Activated naive CD8-positive, alpha-beta T cell treated with anti-CD3 and anti-CD28 coated beads, Interleukin-2, amount 10 ng/mL, durations not matched to agents 7 days and 5 days (primary cell): Measurements from ENCODE around the gene LRRC36. TPM values are rescaled to one million over a fixed set of nuclear protein-coding genes. Genes with fewer than 3 reads are reported as not detected.
"Not testable (repeated sequence)": the region's sequence is repeated elsewhere in the genome, so short reads cannot be mapped to it uniquely, and the experiment has no call there.

ENCODE experiments used
- ATAC-seq: fragments of 150-1000 bp; cut with Tn5 transposase; one replicate; pipeline ENCODE4 v1.10.0; 2021; ENCODE audit warnings: low read depth, moderate library complexity
- POLR2A ChIA-PET: fragments of 350-600 bp; sonication (Branson Sonifier 250); formaldehyde crosslinking; loops from one replicate; lab custom pipeline; 2021; ENCODE audit warnings: antibody characterized with exemption; lab: Charles Lee
- DNase-seq: peaks from one replicate; pipeline ENCODE4 v3.0.0; 2021
- H3K27ac Mint-ChIP-seq: one replicate; pipeline ENCODE4 v1.8.0; 2022; ENCODE audit warnings: mild to moderate bottlenecking, mixed read lengths
- H3K27me3 Mint-ChIP-seq: one replicate; pipeline ENCODE4 v1.8.0; 2022; ENCODE audit warnings: mild to moderate bottlenecking, moderate library complexity, mixed read lengths
- H3K36me3 Mint-ChIP-seq: one replicate; pipeline ENCODE4 v1.8.0; 2021; ENCODE audit warnings: mild to moderate bottlenecking, mixed read lengths
- H3K4me1 Mint-ChIP-seq: one replicate; pipeline ENCODE4 v1.8.0; 2021; ENCODE audit warnings: mixed read lengths
- H3K4me3 Mint-ChIP-seq: one replicate; pipeline ENCODE4 v1.8.0; 2022; ENCODE audit warnings: mild to moderate bottlenecking, moderate library complexity, mixed read lengths
- H3K9me3 Mint-ChIP-seq: one replicate; pipeline ENCODE4 v1.8.0; 2021; ENCODE audit warnings: mixed read lengths
- total RNA-seq, 2 experiments: library from RNA; stranded (reverse); gene quantifications; one replicate each; pipeline ENCODE4 v1.2.3, GENCODE V29; 2021

The LRRC36 gene
- total RNA-seq, 2 experiments from 2014 or later, result 0.28 to 0.64 TPM

GRCh38 chr16:67372664-67373063, 46.0 kb downstream of the LRRC36 start:
- no peaks in the 10 kb centered on the region for H3K4me1 Mint-ChIP-seq
- H3K9me3 Mint-ChIP-seq, result no peaks in the 10 kb centered on the region
- no peak for DNase-seq
- no peak overlapping the region for H3K27ac Mint-ChIP-seq
- H3K27me3 Mint-ChIP-seq, result peaks cover 13% of the 10 kb centered on the region
- no peak overlapping the region for H3K4me3 Mint-ChIP-seq
- POLR2A ChIA-PET, result no interaction called here
- no peaks in the 10 kb centered on the region for H3K36me3 Mint-ChIP-seq
- ATAC-seq, result no peak

DNA sequence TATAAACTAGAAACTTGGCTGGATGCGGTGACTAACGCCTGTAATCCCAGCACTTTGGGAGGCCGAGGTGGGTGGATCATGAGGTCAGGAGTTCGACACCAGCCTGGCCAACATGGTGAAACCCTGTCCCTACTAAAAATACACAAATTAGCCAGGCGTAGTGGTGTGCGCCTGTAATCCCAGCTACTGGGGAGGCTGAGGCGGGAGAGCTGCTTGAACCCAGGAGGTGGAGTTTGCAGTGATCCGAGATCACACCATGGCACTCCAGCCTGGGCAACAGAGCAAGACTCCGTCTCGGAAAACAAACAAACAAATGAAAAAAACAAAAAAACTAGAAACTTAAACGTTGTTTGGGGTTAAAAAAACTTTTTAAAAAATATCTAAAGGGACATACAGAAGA, 49.4 kb downstream of the LRRC36 start:
- DNase-seq, H3K4me1 Mint-ChIP-seq, H3K9me3 Mint-ChIP-seq, ATAC-seq, POLR2A ChIA-PET, H3K36me3 Mint-ChIP-seq, H3K27ac Mint-ChIP-seq, H3K4me3 Mint-ChIP-seq: not testable (repeated sequence)
- peaks cover 14% of the 10 kb centered on the region for H3K27me3 Mint-ChIP-seq

DNA sequence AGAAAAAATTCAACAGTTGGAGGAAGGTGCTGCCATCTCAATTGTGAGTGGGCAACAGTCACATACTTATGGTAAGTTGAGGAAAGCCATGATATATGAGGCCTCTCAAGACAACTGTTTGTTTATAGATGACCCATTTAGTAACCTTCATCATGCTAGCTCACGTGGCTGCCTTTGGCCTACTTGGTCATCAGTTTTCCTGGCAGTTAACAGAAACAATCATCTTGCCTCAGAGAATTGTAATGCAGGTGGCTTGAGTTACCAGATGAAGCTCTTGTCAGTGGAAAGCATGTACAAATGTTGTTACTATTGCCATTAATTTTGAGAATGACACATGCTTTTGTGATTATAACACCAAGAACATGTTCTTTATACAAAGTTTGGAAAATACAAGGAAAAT, 52.0 kb downstream of the LRRC36 start:
- POLR2A ChIA-PET, result no interaction called here
- ATAC-seq (no peak), DNase-seq (no peak)
- Mint-ChIP-seq H3K27me3 (peaks cover 20% of the 10 kb centered on the region), H3K36me3 (no peaks in the 10 kb centered on the region), H3K9me3 (no peaks in the 10 kb centered on the region), H3K4me3 (no peak overlapping the region), H3K4me1 (no peaks in the 10 kb centered on the region), H3K27ac (no peak overlapping the region)

- no peaks in the 10 kb centered on the region for H3K4me1 Mint-ChIP-seq
- no peaks in the 10 kb centered on the region for H3K36me3 Mint-ChIP-seq
- no peak for DNase-seq
- ATAC-seq, result no peak
- no peak overlapping the region for H3K4me3 Mint-ChIP-seq
- H3K9me3 Mint-ChIP-seq, result no peaks in the 10 kb centered on the region
- H3K27ac Mint-ChIP-seq, result no peak overlapping the region
- H3K27me3 Mint-ChIP-seq, result peaks cover 11% of the 10 kb centered on the region
- POLR2A ChIA-PET, result no interaction called here
These were observed 56.7 kb downstream of the LRRC36 start for GRCh38 chr16:67383284-67383683.

DNA sequence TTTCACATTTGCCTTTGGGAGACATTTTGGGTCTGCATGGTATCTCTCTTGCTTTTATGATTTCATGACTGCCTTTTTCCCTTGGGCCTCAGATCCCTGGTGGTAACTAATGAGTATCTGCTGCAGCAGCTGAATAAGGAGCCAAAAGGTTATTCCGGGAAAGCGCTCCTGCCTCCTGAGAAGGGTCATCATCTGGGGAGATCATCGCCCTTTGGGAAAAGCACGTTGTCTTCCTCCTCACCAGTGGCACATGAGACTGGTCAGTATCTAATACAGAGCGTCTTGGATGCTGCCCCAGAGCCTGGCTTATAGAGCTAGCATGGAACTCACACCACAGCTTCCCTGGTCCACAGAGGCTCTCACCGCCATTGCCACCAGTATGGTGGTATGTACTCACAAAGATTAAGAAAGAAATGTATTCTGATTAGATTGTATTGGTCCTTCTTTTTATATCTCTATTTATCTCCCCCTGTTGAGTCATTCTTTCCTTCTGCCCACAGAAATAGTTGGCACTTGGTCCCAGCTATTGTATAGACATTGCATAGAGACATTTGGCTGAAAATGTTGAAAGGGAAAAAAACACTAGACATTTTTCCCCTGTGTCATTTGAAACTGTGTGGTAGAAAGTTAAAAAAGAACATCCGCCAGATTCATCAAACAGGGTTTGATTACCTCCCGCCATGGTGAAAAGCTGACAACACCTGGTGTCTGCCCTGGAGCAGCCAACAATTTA, 58.3 kb downstream of the LRRC36 start:
- Mint-ChIP-seq H3K4me3 (no peak overlapping the region), H3K36me3 (no peaks in the 10 kb centered on the region), H3K9me3 (no peaks in the 10 kb centered on the region), H3K27me3 (peaks cover 11% of the 10 kb centered on the region), H3K4me1 (no peaks in the 10 kb centered on the region), H3K27ac (no peak overlapping the region)
- no peak for ATAC-seq
- POLR2A ChIA-PET, result no interaction called here
- DNase-seq, result no peak

DNA sequence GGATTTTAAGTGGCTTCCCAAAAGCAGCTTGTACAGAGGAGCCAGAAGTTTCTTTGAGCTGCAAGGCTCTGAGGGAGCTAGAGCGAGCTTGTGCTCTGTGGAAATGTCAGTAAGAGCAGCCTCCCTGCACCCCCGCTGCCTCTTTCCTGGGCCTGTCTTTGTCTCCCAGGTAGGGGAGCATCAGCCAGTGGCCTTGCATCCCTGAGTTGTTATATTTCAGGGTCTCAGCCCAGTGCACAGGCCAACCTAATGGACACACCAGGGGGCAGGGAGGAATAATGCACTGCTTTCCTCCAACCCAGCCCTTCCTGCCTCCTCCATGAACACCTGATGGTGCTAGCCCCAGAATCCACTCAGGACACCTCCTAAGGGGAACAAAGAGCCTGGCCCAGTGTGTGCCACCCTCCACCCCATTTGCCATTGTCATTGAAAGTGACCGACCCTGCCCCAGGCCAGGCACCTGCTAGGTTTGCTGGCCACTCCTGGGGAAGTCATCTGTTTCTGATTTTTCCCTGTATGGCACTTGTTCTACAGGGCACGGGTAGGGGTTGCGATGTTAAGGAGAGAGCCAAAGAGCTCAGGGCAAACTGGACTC, 60.3 kb downstream of the LRRC36 start:
- Mint-ChIP-seq H3K27me3 (peaks cover 13% of the 10 kb centered on the region), H3K4me1 (no peaks in the 10 kb centered on the region), H3K4me3 (no peak overlapping the region), H3K27ac (no peak overlapping the region), H3K36me3 (no peaks in the 10 kb centered on the region), H3K9me3 (no peaks in the 10 kb centered on the region)
- POLR2A ChIA-PET, result no interaction called here
- ATAC-seq, result no peak
- DNase-seq, result no peak

DNA sequence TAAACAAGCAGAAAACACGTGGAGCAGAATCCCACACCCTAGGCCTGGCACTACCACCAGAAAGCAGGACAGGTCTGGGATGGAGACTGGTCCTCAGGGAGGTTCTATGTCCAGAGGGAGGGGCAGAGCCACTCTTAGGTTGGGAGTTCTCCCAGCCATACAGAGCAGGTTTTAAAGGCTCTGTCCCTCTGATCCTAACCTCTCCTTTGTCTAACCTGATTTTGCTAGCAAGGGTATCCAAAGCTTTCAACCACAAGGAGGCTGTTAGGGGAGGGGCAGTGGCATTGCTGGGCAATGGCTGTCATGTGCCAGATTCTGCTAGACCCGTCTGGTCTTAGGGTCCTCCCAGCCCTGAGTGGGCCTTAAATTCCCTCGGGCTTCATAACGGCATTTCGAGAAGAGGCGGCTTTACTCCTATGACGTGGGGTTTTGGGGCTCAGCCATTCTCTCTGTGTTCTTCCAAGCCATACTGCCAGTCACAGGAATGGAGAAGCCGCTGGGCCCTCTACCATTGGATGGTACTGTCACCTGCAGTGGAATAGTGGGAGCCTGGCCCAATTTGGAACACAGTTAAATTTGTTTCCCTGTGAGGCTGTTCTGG, 61.0 kb downstream of the LRRC36 start:
- Mint-ChIP-seq H3K9me3 (no peaks in the 10 kb centered on the region), H3K36me3 (no peaks in the 10 kb centered on the region), H3K4me3 (no peak overlapping the region), H3K27ac (no peak overlapping the region), H3K27me3 (peaks cover 15% of the 10 kb centered on the region), H3K4me1 (no peaks in the 10 kb centered on the region)
- POLR2A ChIA-PET, result interaction anchor here (0.6 kb wide), 1 partner anchor 47 kb away, joined by 6 read pairs; no protein-coding TSS in a partner anchor
- ATAC-seq (no peak), DNase-seq (no peak)

DNA sequence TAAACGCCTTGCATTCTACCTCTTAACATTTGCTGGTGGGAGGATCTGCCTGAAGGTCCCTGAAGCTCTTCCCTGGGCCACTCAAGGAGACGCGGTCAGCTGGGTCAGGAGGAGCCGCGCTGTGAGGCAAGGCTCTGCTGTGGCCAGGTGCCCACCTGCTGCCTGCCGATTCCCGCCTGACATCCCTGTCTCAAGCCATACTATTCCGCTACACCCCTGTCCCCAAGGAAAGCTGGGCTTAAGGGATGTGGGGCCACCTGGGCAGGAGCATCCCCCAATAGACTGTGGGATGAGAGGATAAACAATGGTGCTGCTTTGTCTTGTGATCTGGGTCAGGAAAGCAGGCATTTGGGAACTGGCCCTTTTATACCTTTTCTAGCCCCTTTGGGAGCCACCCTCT, 61.6 kb downstream of the LRRC36 start:
- ATAC-seq, result no peak
- no peaks in the 10 kb centered on the region for H3K9me3 Mint-ChIP-seq
- H3K27ac Mint-ChIP-seq, result no peak overlapping the region
- H3K36me3 Mint-ChIP-seq, result no peaks in the 10 kb centered on the region
- POLR2A ChIA-PET, result interaction anchor here (0.6 kb wide), 1 partner anchor 47 kb away, joined by 6 read pairs; no protein-coding TSS in a partner anchor
- no peaks in the 10 kb centered on the region for H3K4me1 Mint-ChIP-seq
- peaks cover 16% of the 10 kb centered on the region for H3K27me3 Mint-ChIP-seq
- no peak overlapping the region for H3K4me3 Mint-ChIP-seq
- no peak for DNase-seq

GRCh38 chr16:67388591-67388990, 62.0 kb downstream of the LRRC36 start:
- H3K36me3 Mint-ChIP-seq, result no peaks in the 10 kb centered on the region
- DNase-seq, result no peak
- no peaks in the 10 kb centered on the region for H3K4me1 Mint-ChIP-seq
- H3K9me3 Mint-ChIP-seq, result no peaks in the 10 kb centered on the region
- no peak overlapping the region for H3K27ac Mint-ChIP-seq
- POLR2A ChIA-PET, result no interaction called here
- no peak for ATAC-seq
- H3K4me3 Mint-ChIP-seq, result no peak overlapping the region
- peaks cover 17% of the 10 kb centered on the region for H3K27me3 Mint-ChIP-seq

DNA sequence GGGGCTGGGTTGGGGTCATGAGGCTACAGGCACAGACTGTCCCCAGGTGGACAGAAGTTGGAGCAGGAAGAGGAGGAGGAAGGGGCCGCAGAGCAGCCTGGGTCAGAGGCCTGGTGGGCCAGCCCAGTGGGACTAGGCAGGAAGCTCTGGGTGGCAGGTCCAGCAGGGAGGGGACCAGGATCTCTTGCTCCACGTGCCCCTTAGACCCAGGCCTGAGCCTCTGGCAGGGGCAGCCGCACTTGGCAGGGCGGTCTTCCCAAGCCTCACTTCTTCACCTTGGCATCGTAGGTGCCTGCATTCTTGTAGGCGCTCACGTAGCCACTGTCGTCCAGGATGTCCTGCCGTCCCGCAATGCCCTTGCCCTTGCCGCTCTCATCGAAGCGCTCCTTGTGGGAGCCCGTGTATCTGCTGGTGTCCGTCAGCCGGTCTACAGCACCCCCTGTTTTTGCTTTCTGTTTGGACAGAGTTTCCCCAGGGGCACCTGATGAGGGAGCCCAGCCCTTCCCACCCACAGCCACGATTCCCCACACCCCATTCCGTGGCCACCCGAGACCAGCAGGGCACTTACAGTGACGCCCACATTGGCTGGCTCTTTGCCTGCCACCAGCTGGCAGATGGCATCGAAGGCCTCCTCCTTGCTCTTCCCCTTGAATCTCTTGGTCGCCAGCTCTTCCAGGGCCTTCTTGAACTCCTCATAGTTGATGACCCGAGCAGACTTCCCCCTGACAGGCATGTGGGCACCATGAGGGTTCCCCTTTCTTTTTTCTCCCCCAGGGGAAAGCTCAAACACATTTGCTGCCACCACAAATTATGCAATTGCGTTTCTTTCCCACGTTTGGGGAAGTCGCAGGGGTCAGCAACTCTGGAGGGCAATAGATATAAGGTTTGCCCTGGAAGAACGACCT, 63.5 kb downstream of the LRRC36 start:
- ATAC-seq, result no peak
- no peak overlapping the region for H3K4me3 Mint-ChIP-seq
- POLR2A ChIA-PET, result no interaction called here
- H3K27ac Mint-ChIP-seq, result no peak overlapping the region
- no peaks in the 10 kb centered on the region for H3K36me3 Mint-ChIP-seq
- H3K27me3 Mint-ChIP-seq, result peaks cover 29% of the 10 kb centered on the region
- H3K4me1 Mint-ChIP-seq, result peaks cover 4% of the 10 kb centered on the region
- H3K9me3 Mint-ChIP-seq, result no peaks in the 10 kb centered on the region
- DNase-seq, result no peak

DNA sequence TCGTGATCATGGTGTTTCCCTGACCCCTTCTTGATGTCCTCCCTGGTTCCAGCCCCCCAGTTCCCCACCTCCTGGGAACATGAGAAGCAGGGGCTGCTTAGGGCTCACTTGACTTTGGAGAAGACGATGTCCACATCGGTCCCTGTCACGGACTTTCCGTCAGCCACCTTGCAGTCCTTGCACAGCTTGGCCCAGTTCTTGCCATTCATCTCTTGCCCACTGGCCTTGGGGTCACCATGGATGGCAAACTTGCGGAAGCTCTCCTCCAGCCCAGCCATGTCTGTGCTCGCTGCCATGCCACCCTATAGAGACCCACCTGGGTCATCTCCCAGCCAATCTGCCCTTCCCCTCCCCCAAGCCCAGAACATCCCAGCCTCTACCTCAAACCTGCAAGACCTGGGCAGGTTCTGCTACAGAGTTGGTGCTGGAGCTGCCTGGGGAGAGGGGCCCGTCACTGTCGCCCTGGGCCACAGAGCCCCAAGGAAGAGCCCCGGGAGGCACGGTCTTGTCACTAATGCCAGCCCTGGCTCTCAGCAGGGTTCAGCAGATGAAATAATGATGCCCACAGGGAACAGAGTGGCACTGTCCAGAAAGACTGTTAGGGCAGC, 64.3 kb downstream of the LRRC36 start:
- POLR2A ChIA-PET, result no interaction called here

GRCh38 chr16:67391424-67392300, 65.0 kb downstream of the LRRC36 start:
- DNase-seq (no peak), ATAC-seq (no peak)
- H3K4me3 Mint-ChIP-seq, result no peak overlapping the region
- POLR2A ChIA-PET, result no interaction called here
- H3K27me3 Mint-ChIP-seq, result peaks cover 33% of the 10 kb centered on the region
- no peaks in the 10 kb centered on the region for H3K9me3 Mint-ChIP-seq
- peaks cover 4% of the 10 kb centered on the region for H3K4me1 Mint-ChIP-seq
- H3K36me3 Mint-ChIP-seq, result no peaks in the 10 kb centered on the region
- H3K27ac Mint-ChIP-seq, result no peak overlapping the region

More for the DNA sequence above, 64.3 kb downstream of the LRRC36 start:
- DNase-seq (no peak), ATAC-seq (no peak)
- H3K27ac Mint-ChIP-seq, result no peak overlapping the region
- no peak overlapping the region for H3K4me3 Mint-ChIP-seq
- H3K36me3 Mint-ChIP-seq, result no peaks in the 10 kb centered on the region
- H3K9me3 Mint-ChIP-seq, result no peaks in the 10 kb centered on the region
- peaks cover 4% of the 10 kb centered on the region for H3K4me1 Mint-ChIP-seq
- H3K27me3 Mint-ChIP-seq, result peaks cover 33% of the 10 kb centered on the region
